Superior temporal gyrus (tissue), 1 donor: ENCODE data around the gene CCL14.
"Not testable (repeated sequence)": the region's sequence is repeated elsewhere in the genome, so short reads cannot be mapped to it uniquely, and the experiment has no call there.

Source experiments
- DNase-seq: peaks from one replicate; pipeline ENCODE4 v3.0.0-alpha.2; 2016; ENCODE audit errors: extremely low spot score

Gene CCL14

DNA sequence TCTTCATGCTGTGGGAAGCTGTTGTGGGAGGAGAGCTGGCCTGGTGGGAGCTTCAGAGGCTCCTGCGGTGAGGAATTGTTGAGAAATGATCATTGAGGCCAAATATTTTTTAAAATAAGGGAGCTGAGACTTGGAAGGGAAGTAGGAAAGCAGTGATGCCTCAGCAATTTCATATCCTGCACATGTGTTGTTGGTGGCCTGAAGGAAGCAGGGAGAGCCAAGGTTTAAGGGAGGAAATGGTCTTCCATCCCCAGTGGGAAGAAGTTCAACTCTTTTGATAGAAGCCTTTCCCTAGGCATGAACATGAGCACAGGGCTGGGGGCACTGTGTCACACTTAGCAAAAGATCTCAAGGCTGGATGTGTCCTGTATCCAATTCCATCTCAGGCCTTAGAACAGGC lies at the start of gene CCL14:
Gene CCL14, minus strand, starts transcription at position 87 of the 400 bp plus-strand sequence. Its CDS starts 80 bp downstream, at position 7.
- DNase-seq, result no peak

DNA sequence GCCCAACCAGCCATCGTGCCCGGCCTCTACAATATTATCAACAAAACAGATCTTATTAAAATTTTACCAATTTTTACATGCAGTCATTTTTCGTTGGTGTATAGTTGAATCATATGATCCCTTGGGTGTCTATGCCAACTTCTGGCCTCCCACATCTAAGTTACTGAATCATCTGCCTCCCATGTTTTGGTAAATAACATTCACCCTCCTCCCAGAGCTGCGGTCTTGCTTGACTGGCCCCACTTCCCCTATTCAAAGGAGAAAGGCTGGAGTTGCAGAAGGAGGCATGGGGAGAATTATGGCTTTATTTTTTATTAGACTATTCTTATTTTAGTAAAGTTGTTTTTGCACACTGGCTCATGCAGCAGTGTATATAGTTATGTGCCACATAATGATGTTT lies 49.7 kb upstream of the CCL14 start:
- DNase-seq, result no peak

DNA sequence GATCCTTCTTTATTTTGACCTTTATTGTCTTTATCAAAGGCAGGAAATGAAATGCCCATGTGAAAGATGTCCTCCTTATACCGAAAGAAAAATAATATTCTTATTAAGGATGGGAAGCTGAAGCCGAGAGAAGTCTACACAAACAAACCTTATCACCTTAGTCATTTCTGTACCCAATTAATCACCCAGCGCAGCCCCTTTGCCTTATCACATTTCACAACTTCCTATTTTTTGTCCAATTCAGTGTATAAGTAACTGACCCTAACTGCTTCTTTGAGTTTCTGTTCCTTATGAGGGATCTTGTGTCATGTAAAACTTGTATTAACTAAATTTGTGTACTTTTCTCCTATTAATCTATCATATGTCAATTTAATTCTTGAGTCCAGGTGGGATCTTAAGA lies 47.6 kb upstream of the CCL14 start:
- DNase-seq, result no peak

DNA sequence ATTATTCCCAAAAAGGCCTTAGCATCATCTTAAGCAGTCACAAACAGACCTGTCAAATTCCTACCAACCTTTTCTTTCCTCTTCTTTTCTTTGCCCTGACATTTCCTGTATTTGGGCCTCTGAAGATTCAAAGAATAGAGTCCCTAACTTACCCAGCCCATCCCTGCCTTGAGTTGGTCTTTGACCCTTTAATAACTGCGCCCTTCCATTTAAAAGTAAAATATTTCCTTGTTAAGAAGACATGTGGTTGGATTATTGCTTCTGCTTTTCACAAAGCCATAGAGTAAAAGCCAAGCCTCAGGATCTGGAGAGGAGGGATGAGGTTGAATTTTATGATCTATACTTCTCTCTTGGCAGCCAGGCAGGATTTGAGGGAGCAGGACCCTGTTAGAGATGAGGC lies 44.4 kb upstream of the CCL14 start:
- DNase-seq, result no peak

DNA sequence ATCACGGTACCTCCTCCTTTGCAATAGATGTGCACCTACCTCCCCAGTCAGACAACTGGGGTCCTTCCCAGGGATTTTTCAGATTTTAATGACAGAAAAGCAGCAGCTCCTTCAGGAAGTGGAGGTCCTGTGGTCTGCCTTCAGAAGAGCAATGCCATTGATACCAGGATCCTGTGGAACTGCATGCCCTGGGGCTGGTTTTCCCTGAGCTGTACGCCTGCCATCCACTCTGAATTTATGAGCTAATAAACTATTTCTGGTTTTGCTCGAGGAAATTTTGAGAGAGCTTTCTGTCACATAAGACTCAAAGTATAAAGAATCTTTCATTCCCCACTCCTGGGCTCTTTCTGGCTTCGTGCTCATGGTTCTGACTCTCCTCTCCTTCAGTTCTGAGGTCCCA lies 41.2 kb upstream of the CCL14 start:
- DNase-seq, result no peak

DNA sequence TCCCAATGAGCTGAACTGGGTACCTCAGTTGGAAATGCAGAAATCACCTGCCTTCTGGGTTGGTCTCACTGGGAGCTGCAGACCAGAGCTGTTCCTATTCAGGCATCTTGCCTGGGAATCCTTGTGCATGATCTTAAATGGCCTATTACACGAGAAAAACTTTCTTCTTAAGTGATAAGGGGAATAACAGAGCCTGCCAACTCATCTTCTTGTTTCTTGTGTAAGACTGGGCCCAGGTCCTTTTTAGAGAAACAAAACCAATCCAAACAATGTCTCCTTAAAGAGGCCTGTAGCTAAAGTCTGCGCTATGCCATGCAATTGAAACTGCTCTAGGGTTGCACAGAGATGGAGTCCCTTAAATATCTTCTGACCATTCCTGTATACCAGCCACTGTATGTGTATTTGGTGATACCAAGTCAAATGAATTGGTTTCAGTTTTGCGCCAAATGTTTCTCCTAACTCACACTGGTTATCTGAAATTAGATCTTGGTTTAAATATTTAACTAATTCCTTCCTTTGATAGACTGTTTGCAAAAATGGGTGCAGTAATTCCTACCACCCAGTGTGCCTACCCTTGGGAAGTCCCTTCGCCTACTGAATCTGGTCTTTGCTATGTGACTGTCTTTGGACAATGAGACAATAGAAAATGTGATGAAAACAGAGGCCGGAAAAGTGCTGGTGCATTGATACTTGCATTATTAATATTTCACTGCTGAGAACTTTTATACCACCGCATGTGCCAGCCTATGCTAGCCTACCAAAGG lies 37.8 kb upstream of the CCL14 start:
- no peak for DNase-seq

DNA sequence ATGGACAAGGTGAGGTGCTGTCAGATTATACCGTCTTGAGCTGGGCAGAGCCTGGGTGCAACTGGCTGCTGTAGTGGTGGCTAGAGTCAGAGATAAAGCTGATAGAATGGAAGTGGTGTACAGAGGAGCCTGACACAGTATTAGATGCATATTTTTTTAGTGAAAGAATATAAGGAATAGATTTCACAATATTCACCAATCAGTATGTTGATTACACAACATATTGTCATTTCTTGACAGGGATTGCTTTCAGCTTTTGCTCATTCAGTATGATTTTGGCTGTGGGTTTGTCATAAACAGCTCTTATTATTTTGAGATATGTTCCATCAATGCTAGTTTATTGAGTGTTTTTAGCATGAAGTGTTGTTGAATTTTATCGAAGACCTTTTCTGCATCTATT lies 32.9 kb upstream of the CCL14 start:
- no peak for DNase-seq

DNA sequence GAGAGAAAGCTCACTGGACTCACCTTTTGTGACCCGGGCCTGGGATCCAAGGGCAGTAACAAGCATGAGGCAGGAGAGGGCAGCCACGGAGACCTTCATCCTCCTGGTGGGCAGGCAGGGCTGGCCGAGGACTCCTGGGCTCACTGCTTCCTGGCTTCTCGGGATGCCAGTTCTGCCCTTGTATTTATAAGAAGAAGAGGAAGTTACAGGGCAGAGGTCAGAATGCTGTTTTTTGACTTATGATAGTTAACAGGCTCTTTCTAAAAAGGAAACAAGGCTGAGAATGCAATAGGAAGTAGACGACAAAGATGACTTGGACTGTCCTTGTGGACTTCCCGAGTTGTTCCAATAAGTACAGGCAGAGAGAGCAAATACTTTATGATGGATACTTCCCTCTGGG lies 31.3 kb upstream of the CCL14 start, which contains the start of gene CCL23:
Gene CCL23, minus strand, starts transcription at position 174 of the 400 bp plus-strand sequence. Its CDS starts 75 bp downstream, at position 99.
- DNase-seq, result no peak

DNA sequence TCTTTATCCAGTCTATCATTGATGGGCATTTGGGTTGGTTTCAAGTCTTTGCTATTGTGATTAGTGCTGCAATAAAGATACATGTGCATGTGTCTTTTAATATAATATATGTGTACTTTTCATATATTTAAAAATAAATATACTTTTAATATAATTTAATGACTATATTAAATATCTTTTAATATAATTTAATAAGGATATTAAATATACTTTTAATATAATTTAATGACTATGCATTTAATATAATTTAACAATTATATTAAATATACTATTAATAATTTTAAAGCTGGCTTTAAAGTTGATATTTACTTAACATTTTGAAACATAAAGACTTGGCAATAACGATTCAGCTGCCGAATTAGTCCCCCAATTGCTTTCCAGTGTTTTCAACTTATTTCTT lies 30.0 kb upstream of the CCL14 start:
- no peak for DNase-seq

DNA sequence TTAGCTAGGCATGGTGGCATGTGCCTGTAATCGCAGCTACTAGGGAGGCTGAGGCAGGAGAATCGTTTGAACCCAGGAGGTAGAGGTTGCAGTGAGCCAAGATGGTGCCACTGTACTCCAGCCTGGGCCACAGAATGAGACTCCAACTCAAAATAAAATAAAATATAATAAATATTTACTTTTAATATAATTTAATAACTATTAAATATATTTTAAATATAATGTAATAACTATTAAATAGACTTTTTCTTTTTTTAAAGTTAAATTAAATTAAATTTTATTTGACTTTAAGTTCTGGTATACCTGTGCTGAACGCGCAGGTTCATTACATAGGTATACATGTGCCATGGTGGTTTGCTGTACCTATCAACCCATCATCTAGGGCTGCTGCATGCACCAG lies 29.4 kb upstream of the CCL14 start:
- DNase-seq, result not testable (repeated sequence)

DNA sequence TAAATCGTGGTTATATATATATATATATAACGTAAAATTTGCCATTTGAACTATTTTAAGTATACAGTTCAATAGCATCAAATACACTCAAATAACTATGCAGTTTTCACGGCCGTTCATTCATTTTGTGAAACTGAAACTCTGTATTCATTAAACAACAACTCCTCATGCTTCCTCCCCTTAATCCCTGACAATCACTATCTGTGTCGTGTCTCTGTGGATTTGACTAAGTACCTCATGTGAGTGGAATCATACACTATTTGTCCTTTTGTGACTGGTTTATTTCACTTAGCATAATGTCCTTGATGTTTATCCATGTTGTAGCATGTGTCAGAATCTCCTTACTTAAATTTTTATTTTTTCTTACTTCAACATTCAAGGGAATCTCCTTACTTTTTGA lies 28.4 kb upstream of the CCL14 start:
- DNase-seq, result no peak

DNA sequence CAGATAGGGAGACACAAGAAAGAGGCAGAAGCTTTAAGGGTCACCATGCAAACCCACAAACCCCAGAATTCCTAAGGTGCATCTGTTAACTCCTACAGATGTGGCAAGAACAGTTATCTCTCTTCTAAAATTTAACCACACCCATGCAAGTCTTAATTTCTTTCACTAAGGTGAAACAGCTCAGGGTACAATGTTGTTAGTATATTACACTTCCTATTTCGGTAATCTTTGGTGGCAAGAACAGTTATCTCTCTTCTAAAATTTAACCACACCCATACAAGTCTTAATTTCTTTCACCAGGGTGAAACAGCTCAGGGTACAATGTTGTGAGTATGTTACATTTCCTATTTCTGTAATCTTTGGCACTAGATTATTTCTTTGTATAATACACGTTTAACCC lies 24.7 kb upstream of the CCL14 start:
- DNase-seq, result no peak

DNA sequence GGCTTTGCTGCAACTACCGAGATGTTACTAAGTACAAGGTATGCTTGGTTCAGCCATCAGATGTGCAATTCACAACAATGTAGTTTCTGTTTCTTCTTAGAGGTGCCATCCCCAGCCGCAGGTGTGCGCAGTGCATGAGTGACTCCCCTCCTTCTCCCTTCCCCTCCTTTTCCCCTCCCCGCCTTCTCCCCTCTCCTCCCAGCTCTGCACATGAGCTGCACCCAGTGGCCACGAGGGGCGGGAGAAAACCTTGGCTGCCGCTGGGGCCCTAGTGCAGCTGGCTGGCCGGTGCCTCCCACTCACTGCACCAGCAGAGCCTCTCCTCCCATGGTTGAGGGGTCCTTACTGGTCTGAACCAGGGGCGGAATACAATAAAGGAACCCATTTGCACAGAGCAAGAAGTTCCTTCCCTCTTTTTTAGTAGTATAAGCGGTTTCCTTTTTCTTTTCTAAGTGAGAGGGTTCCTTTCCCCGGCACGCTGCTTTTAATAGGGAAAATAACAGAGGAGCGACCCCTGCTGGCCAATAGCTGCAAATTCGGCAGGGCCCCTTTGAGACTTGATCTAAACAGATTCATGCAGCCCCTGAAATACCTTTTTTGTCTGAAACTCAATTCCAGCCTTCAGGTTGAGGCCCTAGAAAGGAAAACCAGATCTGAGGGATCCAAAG lies 22.6 kb upstream of the CCL14 start:
- DNase-seq, result no peak

DNA sequence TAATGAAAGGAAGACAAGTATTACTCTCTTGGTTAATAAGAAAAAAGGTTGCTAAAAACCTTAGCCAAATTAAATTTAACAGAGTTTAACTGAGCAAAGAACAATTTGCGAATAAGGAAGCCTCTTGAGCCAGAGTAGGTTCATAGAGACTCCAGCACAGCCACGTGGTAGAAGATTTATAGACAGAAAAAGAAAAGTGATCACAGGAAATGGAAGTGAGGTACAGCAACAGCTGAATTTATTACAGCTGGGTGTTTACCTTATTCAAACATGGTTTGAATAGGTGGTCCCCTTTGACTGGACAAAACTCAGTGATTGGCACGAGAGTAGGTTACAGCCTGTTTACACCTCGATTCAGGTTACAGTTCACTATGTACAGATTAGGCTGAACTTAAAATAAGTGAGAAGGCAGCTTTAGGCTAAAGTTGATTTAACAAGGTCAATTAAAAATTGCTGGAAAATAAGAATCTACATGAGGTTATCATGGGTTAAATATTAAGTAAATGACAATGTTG lies 18.1 kb upstream of the CCL14 start:
- no peak for DNase-seq

DNA sequence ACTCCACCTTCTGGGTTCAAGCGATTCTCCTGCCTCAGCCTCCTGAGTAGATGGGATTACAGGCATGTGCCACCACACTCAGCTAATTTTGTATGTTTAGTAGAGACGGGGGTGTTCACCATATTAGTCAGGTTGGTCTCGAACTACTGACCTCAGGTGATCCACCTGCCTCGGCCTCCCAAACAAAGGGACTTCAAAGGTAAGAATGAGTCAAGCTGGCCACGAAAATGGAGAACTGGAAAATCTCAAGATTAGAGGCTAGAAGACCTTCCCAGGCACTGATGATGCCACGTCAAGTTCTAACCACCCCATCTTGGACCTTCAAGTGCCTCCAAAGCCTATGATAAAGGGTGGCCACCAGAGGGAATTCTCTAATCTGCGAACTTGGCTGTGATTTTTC lies 16.1 kb upstream of the CCL14 start:
- DNase-seq, result no peak

DNA sequence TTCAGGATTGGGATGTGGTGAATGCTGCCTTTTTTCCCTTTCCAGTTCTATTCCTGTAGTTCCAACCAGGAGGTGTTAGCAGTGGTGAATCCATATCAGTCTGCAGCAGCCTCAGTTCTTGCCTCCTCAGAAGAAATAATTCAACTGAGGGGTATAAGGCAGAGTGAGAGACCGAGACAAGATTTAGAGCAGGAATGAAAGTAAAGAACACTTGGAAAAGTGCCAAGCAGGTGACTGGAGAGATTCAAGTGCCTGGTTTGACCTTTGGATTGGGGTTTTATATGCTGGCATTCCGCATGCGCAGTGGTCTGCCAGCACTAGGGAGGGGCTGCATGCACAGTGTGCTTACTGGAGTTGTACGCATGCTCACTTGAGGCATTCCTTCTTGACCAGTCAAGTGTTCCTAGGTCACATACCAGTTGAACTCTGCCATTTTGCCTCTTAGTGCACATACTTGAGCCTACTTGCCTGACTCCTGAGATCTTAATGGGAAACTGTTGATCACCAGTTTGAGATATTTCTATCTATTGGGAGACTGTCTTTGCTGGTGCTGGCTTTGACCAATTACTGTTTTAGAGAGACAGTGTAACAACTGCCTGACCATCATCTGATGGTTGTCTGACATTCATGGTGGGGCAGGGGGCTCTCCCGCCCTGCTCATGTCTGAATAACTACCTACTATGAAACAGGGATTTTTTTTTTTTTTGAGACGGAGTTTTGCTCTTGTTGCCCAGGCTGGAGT lies 15.5 kb upstream of the CCL14 start:
- no peak for DNase-seq

DNA sequence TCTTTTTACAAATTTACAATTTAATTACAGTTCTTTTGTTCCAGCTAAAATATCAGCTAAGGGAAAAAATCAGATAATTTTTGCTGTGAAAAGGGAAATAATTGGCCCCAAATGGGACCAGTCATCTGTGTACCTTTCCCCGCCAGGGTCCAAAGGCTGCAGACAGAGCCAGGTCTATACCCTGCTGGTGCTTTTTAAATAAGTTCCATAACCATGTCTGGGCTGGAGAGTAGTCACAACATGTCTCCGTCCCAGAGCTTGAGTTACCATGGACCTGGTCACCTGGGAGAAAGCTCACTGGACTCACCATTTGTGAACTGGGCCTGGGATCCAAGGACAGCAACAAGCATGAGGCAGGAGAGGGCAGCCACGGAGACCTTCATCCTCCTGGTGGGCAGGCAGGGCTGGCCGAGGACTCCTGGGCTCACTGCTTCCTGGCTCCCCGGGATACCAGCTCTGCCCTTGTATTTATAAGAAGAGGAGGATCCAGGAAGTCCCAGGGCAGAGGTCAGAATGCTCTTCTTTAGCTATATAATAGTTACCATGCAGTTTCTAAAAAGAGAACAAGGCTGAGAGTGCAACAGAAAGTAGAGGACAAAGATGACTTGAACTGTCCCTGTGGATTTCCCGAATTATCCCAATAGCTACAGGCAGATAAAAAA lies 14.7 kb upstream of the CCL14 start, which contains the start of gene CCL15:
Gene CCL15, minus strand, starts transcription at position 444 of the 662 bp plus-strand sequence. Its CDS starts 61 bp downstream, at position 383.
- DNase-seq, result no peak

DNA sequence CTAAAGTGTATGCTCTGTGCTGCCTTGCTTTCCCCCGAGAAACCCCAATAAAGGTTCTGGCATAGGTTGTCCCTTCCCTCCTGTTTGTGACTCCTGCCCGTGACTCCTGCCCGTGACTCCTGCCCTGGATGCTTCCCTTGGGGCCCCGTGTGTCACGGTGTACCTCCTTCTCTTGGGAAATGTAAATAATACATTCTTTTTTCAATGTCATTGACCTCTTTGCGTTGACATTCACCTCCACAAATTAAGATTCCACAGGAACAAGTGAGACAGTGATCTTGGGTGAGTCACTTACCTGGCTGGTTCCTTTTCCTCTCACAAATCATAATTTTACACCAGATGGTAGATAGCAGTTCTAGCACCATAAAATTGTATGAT lies 14.2 kb upstream of the CCL14 start:
- no peak for DNase-seq

DNA sequence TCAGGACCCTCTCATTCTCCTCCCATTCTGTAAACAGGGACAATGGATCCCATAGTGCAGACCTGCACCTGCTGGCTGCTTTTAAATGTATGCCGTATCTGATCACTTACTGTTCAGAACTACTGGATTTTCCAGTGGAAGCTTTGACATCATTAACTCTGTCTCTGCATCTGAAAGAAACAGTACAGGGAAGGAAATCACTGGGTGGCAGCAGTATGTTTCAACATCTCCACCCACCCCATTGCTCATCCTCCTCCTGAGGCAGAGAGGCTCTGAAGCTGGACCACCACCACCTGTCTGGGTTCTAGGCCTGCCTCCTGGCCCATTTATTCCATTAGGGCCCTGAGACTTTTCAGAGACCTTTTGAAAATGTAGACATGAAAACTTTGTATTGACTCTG lies 12.2 kb upstream of the CCL14 start:
- no peak for DNase-seq

DNA sequence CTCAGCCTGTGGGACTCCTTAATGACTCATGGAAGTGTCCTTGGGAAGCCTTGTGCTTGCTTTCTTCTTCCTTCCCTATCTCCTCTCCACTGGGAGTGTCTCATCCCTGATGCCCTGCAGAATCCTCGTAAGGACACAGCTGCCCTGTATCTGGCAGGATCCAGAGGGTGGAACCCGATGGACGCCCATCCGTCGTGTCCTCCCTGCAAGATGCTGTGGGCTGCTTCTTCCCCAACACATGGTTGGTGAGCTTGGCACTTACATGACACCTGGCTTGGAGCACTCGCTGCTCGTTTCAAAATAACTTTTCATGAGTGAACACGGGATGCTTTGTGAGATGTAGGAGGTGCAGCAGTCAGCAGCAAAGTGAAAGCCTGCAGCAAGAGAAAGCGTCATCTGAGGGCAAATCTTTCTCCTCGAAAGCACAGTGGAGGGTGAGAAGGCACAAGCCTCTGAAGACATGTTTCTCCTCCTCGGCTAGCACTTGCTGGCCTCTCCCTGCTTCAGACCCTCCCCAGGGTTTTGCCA lies 11.6 kb upstream of the CCL14 start:
- DNase-seq, result no peak

DNA sequence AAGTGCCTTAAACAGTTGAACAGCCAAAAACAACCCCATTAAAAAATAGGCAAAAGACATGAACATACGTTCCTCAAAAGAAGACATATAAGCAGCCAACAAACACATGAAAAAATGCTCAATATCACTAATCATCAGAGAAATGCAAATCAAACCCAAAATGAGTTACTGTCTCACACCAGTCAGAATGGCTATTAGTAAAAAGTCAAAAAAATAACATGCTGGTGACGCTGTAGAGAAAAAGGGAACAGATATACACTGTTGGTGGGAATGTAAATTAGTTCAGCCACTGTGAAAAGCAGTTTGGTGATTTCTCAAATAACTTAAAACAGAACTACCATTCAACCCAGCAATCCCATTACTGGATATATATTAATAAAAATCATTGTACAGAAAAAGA lies 8.8 kb upstream of the CCL14 start:
- DNase-seq, result not testable (repeated sequence)

DNA sequence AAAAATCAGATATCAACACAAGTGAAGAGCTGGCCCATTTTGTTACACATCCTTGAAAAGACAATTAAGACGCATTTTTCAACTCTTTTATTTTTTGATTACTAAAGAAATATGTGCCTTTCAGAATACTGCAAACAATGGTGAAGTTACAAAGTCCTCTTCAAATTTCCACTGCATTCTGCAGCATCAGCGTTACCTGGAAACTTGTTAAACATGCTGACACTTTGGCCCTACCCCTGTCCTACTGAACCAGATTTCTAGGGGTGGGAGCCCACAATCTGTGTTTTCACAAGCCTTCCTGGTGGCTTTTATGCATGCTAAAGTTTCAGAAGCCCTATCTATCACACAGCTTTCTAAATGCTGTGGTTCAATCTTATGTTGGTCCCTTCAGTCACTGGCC lies 4.5 kb upstream of the CCL14 start:
- DNase-seq, result no peak
